Measurements from ENCODE around the gene CD247. TPM values are rescaled to one million over a fixed set of nuclear protein-coding genes. Genes with fewer than 3 reads are reported as not detected.
A peak's percentile ranks its signal among the peaks of the same experiment; 100 is the strongest.

Gene CD247
- total RNA-seq, 1 donor from 2014 or later: 9.8 TPM

DNA sequence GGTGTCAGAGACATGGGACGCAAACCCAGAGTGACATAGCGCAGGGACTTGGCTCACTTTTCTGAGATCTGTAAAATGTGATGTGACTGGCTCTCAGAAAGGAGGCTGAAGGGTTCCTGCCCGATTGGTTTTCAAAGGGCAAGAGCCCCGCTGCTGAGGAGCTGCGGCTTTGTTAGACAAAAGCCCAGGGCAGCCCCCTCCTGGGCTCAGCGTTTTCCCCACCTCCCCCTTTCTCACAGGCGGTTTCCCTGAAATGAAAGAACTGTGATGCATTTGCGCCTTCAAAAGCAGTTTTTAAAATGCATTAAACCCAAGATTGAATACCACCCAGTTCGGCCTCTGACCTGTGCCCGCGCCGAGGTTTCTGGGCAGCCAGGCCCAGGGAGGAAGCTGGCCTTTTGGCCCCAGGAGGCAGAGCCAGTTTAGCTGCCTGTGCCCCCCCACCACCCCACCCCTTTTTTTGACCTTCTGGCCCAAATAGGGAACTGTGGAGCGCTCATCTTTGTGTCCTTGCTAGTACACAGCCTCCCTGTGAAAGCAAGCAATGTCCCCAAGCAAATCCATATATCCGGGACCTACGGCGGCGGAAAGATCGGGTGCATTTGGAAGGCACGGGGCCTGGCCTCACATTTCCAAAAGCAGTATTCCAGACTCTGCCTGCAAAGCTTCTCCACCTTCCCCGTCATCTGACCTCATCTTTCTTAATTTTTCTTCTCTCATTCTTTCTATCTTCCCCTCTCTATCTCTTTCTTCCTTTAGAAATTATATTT lies 28.6 kb downstream of the CD247 start:
- no peak for DNase-seq (ENCODE audit: extremely low spot score in 2 of 2)
- no peaks in the 10 kb centered on the region for H3K4me1 ChIP-seq
- no peak overlapping the region for H3K4me3 ChIP-seq
- no peak for TF ChIP-seq POLR2AphosphoS5 (IDR thresholded peaks at IDR 0.05; ENCODE audit: insufficient read depth in 1 of 2, low read depth in 1 of 2)
- TF ChIP-seq CTCF (IDR thresholded peaks at IDR 0.05): no peak
- TF ChIP-seq POLR2A (IDR thresholded peaks at IDR 0.05): no peak
- H3K27ac ChIP-seq: no peak overlapping the region
- no peaks in the 10 kb centered on the region for H3K9me3 ChIP-seq
- H3K27me3 ChIP-seq: no peaks in the 10 kb centered on the region
- H3K36me3 ChIP-seq: no peaks in the 10 kb centered on the region
- intact Hi-C loops (cut with DNase I): no loop called here

DNA sequence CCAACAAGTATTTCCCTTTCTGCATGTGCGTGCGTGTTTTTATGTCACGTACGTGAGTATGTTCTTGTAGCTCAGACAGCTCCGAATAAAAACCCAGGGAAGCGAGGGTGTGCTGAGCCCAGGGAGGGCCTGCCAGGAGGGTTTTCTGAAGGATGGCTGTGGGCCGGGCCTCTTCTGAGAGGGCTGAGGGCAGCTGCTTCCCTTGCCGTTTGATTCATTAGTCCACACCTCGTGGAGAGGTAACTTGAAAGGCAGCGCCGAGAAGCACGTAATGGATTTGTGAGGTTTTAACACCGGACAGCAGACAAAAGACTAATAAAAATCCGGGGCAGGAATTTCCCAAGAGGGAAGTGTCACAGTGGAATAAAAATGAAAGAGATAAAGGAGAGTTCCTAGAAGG lies 29.5 kb downstream of the CD247 start:
- H3K27me3 ChIP-seq: no peaks in the 10 kb centered on the region
- no peaks in the 10 kb centered on the region for H3K9me3 ChIP-seq
- no peak overlapping the region for H3K4me3 ChIP-seq
- DNase-seq (ENCODE audit: extremely low spot score in 2 of 2): no peak
- no peak overlapping the region for H3K27ac ChIP-seq
- intact Hi-C loops (cut with DNase I): no loop called here
- H3K4me1 ChIP-seq: no peaks in the 10 kb centered on the region
- TF ChIP-seq POLR2AphosphoS5 (IDR thresholded peaks at IDR 0.05; ENCODE audit: insufficient read depth in 1 of 2, low read depth in 1 of 2) (no peak), POLR2A (IDR thresholded peaks at IDR 0.05) (no peak), CTCF (IDR thresholded peaks at IDR 0.05) (no peak)
- H3K36me3 ChIP-seq: no peaks in the 10 kb centered on the region

DNA sequence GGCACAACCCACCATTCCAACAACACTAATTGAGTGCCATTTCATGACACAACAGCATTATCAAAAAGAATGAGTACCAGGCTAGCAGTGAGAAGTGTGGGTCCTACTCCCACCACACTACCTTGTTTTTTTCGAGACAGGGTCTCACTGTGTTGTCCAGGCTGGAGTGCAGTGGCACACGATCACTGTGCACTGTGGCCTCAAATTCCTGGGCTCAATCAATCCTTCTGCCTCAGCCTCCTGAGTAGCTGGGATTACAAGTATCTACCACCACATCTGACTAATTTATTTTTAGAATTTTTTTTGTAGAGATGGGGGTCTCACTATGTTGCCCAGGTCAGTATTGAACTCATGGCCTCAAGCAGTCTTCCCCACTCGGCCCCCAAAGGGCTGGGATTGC lies 30.7 kb downstream of the CD247 start:
- no peaks in the 10 kb centered on the region for H3K4me1 ChIP-seq

GRCh38 chr1:167486090-167486824 lies 32.1 kb downstream of the CD247 start:
- Histone ChIP-seq H3K9me3 (no peaks in the 10 kb centered on the region), H3K27ac (peak overlapping the region; percentile 1), H3K4me1 (no peaks in the 10 kb centered on the region), H3K27me3 (no peaks in the 10 kb centered on the region), H3K36me3 (no peaks in the 10 kb centered on the region), H3K4me3 (no peak overlapping the region)
- intact Hi-C loops (cut with DNase I): no loop called here
- no peak for DNase-seq (ENCODE audit: extremely low spot score in 2 of 2)
- no peak for TF ChIP-seq POLR2A (IDR thresholded peaks at IDR 0.05)
- TF ChIP-seq CTCF (IDR thresholded peaks at IDR 0.05): no peak
- TF ChIP-seq POLR2AphosphoS5 (IDR thresholded peaks at IDR 0.05; ENCODE audit: insufficient read depth in 1 of 2, low read depth in 1 of 2): no peak

More for the DNA sequence above, 30.7 kb downstream of the CD247 start:
- Histone ChIP-seq H3K9me3 (no peaks in the 10 kb centered on the region), H3K4me3 (no peak overlapping the region), H3K27ac (no peak overlapping the region), H3K27me3 (no peaks in the 10 kb centered on the region), H3K36me3 (no peaks in the 10 kb centered on the region)
- intact Hi-C loops (cut with DNase I): no loop called here
- no peak for DNase-seq (ENCODE audit: extremely low spot score in 2 of 2)
- TF ChIP-seq POLR2A (IDR thresholded peaks at IDR 0.05): no peak
- no peak for TF ChIP-seq CTCF (IDR thresholded peaks at IDR 0.05)
- TF ChIP-seq POLR2AphosphoS5 (IDR thresholded peaks at IDR 0.05; ENCODE audit: insufficient read depth in 1 of 2, low read depth in 1 of 2): no peak

All from vagina (tissue), 2 donors.